SK-N-MC (cell line): ENCODE data around the gene ENKUR.

Source experiments
- EZH2 ChIP-seq: fragments of 200-600 bp; sonication (generic); IDR thresholded peaks from one replicate; pipeline ENCODE4 v1.6.1; 2017; ENCODE audit warnings: antibody characterized with exemption
- FOXP2 ChIP-seq: optimal IDR thresholded peaks from 2 replicates; pipeline ENCODE3; 2011; ENCODE audit warnings: mild to moderate bottlenecking, moderate library complexity; ENCODE audit not compliant: insufficient read depth; ENCODE audit errors: extremely low read length, control extremely low read depth

DNA sequence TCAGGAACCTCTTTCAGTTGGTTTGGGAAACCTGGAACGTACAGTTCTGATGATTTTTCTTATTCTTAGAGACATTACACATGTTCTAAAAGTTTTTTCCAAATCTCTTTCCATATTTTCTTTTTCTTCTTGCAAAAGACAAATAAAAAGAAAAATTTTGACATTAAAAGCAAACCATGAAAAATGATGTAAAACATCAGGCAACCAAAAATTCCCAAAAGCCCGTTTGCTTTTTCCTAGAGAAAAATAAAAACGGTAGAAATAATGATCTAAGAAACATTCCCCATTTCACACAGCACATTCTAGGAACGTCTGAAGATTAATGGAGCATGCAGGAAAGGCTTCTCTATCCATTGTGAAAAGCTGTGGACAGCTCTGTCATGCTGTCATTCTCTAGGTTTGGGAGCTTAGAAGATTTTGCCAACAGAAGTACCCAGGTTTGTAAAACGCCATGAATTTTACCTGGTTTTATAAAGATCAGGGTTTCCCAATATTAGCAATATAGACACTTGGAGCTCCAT lies 52.4 kb downstream of the ENKUR start:
- no peak for TF ChIP-seq FOXP2
- no peak for TF ChIP-seq EZH2
